HepG2 (cell line): ENCODE measurements around the gene SYNJ2.

ENCODE experiments used
- CC2D1A ChIP-seq: sonication (generic); formaldehyde crosslinking; IDR thresholded peaks from 2 replicates; pipeline ENCODE4 v1.8.1; 2023; ENCODE audit warnings: mild to moderate bottlenecking, missing genetic modification reagents
- EZH2 ChIP-seq: conservative IDR thresholded peaks from 2 replicates; pipeline ENCODE4 v1.6.1; 2012; ENCODE audit warnings: mild to moderate bottlenecking, low read depth, low read length, moderate library complexity
- HIVEP1 ChIP-seq: sonication (generic); formaldehyde crosslinking; IDR thresholded peaks from 2 replicates; pipeline ENCODE4 v1.4.0; 2020; ENCODE audit warnings: mild to moderate bottlenecking, missing genetic modification reagents
- KDM1A ChIP-seq: IDR thresholded peaks from 2 replicates; pipeline ENCODE4 v1.6.1; 2016; ENCODE audit warnings: missing compliant biosample characterization
- SMYD3 ChIP-seq: sonication (generic); formaldehyde crosslinking; IDR thresholded peaks from 2 replicates; pipeline ENCODE4 v1.8.1; 2023; ENCODE audit warnings: mild to moderate bottlenecking, missing genetic modification reagents
- SRSF1 ChIP-seq: fragments of 200-400 bp; formaldehyde crosslinking; optimal IDR thresholded peaks from 2 replicates; pipeline ENCODE3; 2017; ENCODE audit warnings: mild to moderate bottlenecking, low read depth, low read length, moderate library complexity
- TCF12 ChIP-seq, 2 experiments: fragments of 450-650 bp in 1 of 2; sonication (generic) in 1 of 2; formaldehyde crosslinking in 1 of 2; IDR thresholded peaks; 2 replicates each; pipeline versions ENCODE4 v1.6.1 to v1.8.0; 2017 to 2022; ENCODE audit warnings: antibody characterized with exemption in 1 of 2, mild to moderate bottlenecking in 1 of 2, missing genetic modification reagents in 1 of 2, moderate library complexity in 1 of 2
- TP53 ChIP-seq: sonication (generic); formaldehyde crosslinking; conservative IDR thresholded peaks from 2 replicates; pipeline ENCODE4 v1.4.0; 2020; ENCODE audit warnings: missing genetic modification reagents
- TRIM24 ChIP-seq: sonication (generic); formaldehyde crosslinking; IDR thresholded peaks from 2 replicates; pipeline ENCODE4 v1.8.0; 2022; ENCODE audit warnings: mild to moderate bottlenecking, missing genetic modification reagents
- UBTF ChIP-seq: sonication (generic); formaldehyde crosslinking; IDR thresholded peaks from 2 replicates; pipeline ENCODE4 v1.4.0; 2020; ENCODE audit warnings: mild to moderate bottlenecking, missing genetic modification reagents
- ZNF549 ChIP-seq: sonication (generic); formaldehyde crosslinking; IDR thresholded peaks from 2 replicates; pipeline ENCODE4 v1.5.0; 2020; ENCODE audit warnings: missing genetic modification reagents
- TF ChIP-seq, protein P1 (sequence below), 2 experiments: IDR thresholded peaks; 2 replicates each; pipeline ENCODE4 v1.6.1; 2011 to 2012; ENCODE audit warnings: low read length in 2 of 2, borderline replicate concordance in 1 of 2, low read depth in 1 of 2, mild to moderate bottlenecking in 1 of 2, moderate library complexity in 1 of 2
- TF ChIP-seq, protein P2 (sequence below): sonication (generic); formaldehyde crosslinking; IDR thresholded peaks from 2 replicates; pipeline ENCODE4 v1.5.0; 2020; ENCODE audit warnings: mild to moderate bottlenecking, missing genetic modification reagents, moderate library complexity

DNA sequence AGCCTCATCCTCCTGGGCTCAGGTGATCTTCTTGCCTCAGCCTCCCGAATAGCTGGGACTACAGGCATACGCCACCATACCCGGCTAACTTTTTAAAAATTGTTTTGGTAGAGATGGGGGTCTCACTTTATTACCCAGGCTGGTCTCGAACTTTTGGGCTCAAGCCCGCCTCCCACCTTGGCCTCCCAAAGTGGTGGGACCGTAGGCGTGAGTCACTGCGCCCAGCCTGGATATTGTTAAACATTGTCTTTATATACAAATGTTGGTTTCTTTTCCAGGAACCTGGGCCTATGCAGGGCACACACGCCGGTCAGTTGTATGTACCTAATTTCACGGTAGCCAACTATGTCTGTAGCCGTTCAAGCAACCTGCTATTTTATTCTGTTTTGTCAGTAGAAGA lies 60.1 kb downstream of the SYNJ2 start:
- TF ChIP-seq KDM1A (CRISPR knock-in tag) = no peak
- TF ChIP-seq, protein P1, sequence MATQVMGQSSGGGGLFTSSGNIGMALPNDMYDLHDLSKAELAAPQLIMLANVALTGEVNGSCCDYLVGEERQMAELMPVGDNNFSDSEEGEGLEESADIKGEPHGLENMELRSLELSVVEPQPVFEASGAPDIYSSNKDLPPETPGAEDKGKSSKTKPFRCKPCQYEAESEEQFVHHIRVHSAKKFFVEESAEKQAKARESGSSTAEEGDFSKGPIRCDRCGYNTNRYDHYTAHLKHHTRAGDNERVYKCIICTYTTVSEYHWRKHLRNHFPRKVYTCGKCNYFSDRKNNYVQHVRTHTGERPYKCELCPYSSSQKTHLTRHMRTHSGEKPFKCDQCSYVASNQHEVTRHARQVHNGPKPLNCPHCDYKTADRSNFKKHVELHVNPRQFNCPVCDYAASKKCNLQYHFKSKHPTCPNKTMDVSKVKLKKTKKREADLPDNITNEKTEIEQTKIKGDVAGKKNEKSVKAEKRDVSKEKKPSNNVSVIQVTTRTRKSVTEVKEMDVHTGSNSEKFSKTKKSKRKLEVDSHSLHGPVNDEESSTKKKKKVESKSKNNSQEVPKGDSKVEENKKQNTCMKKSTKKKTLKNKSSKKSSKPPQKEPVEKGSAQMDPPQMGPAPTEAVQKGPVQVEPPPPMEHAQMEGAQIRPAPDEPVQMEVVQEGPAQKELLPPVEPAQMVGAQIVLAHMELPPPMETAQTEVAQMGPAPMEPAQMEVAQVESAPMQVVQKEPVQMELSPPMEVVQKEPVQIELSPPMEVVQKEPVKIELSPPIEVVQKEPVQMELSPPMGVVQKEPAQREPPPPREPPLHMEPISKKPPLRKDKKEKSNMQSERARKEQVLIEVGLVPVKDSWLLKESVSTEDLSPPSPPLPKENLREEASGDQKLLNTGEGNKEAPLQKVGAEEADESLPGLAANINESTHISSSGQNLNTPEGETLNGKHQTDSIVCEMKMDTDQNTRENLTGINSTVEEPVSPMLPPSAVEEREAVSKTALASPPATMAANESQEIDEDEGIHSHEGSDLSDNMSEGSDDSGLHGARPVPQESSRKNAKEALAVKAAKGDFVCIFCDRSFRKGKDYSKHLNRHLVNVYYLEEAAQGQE (IDR thresholded peaks at IDR 0.05; ENCODE audit: borderline replicate concordance in 1 of 2, low read depth in 1 of 2, low read length in 2 of 2) = no peak
- no peak for TF ChIP-seq SRSF1
- no peak for TF ChIP-seq CC2D1A (CRISPR knock-in tag)
- TF ChIP-seq SMYD3 = no peak
- no peak for TF ChIP-seq TRIM24
- TF ChIP-seq EZH2 = no peak
- TF ChIP-seq UBTF (CRISPR knock-in tag) = peak; percentile 27; the same call in 1 of the 2 replicates
- TF ChIP-seq, protein P2, sequence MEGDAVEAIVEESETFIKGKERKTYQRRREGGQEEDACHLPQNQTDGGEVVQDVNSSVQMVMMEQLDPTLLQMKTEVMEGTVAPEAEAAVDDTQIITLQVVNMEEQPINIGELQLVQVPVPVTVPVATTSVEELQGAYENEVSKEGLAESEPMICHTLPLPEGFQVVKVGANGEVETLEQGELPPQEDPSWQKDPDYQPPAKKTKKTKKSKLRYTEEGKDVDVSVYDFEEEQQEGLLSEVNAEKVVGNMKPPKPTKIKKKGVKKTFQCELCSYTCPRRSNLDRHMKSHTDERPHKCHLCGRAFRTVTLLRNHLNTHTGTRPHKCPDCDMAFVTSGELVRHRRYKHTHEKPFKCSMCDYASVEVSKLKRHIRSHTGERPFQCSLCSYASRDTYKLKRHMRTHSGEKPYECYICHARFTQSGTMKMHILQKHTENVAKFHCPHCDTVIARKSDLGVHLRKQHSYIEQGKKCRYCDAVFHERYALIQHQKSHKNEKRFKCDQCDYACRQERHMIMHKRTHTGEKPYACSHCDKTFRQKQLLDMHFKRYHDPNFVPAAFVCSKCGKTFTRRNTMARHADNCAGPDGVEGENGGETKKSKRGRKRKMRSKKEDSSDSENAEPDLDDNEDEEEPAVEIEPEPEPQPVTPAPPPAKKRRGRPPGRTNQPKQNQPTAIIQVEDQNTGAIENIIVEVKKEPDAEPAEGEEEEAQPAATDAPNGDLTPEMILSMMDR = no peak
- TF ChIP-seq TCF12 (IDR thresholded peaks at IDR 0.05) = no peak
- no peak for TF ChIP-seq TCF12 (CRISPR knock-in tag; IDR thresholded peaks at IDR 0.05)
- no peak for TF ChIP-seq ZNF549 (CRISPR knock-in tag)
- no peak for TF ChIP-seq TP53 (CRISPR knock-in tag)
- TF ChIP-seq HIVEP1 (CRISPR knock-in tag) = no peak
